WTC11 (cell line): Measurements from ENCODE around the gene EXTL1. TPM values are rescaled to one million over a fixed set of nuclear protein-coding genes. Genes with fewer than 3 reads are reported as not detected.
A peak's percentile ranks its signal among the peaks of the same experiment; 100 is the strongest.

Source experiments
- ATAC-seq: fragments of 200-7000 bp; cut with Tn5 transposase; 2 replicates; pipeline ENCODE4 v1.10.0; 2021; ENCODE audit warnings: mild to moderate bottlenecking, moderate library complexity
- CTCF ChIA-PET: fragments of 300-600 bp; sonication (Branson Sonifier 250); formaldehyde crosslinking; loops from one replicate; lab custom pipeline; 2021; ENCODE audit warnings: antibody characterized with exemption; lab: Charles Lee
- POLR2A ChIA-PET: fragments of 350-600 bp; sonication (Branson Sonifier 250); formaldehyde crosslinking; loops from one replicate; lab custom pipeline; 2021; ENCODE audit warnings: antibody characterized with exemption; lab: Charles Lee
- DNase-seq: peaks from one replicate; pipeline ENCODE4 v3.0.0; 2021; ENCODE audit warnings: low spot score
- H3K27ac Mint-ChIP-seq: 2 replicates; pipeline ENCODE4 v1.8.0; 2021; ENCODE audit warnings: mixed read lengths
- H3K27me3 Mint-ChIP-seq: 2 replicates; pipeline ENCODE4 v1.8.0; 2021; ENCODE audit warnings: low read depth, mild to moderate bottlenecking, moderate library complexity, mixed read lengths
- H3K36me3 Mint-ChIP-seq: 2 replicates; pipeline ENCODE4 v1.8.0; 2021; ENCODE audit warnings: mixed read lengths
- H3K4me1 Mint-ChIP-seq: 2 replicates; pipeline ENCODE4 v1.8.0; 2022; ENCODE audit warnings: mixed read lengths
- H3K4me3 Mint-ChIP-seq: 2 replicates; pipeline ENCODE4 v1.8.0; 2021; ENCODE audit warnings: mild to moderate bottlenecking, moderate library complexity, mixed read lengths
- H3K9me3 Mint-ChIP-seq: 2 replicates; pipeline ENCODE4 v1.8.0; 2021; ENCODE audit warnings: mixed read lengths
- EMX1 ChIP-seq: fragments of 250-450 bp; sonication (Bioruptor Pico); IDR thresholded peaks from 2 replicates; pipeline ENCODE4 v1.8.0; 2021; ENCODE audit warnings: mild to moderate bottlenecking
- FOXK1 ChIP-seq: sonication (generic); formaldehyde crosslinking; IDR thresholded peaks from 2 replicates; pipeline ENCODE4 v1.8.0; 2022; ENCODE audit warnings: mild to moderate bottlenecking, moderate library complexity, missing genetic modification reagents
- ZNF121 ChIP-seq: sonication (generic); formaldehyde crosslinking; IDR thresholded peaks from 2 replicates; pipeline ENCODE4 v1.8.0; 2023; ENCODE audit warnings: missing genetic modification reagents
- ZNF219 ChIP-seq: sonication (generic); formaldehyde crosslinking; IDR thresholded peaks from 2 replicates; pipeline ENCODE4 v1.8.0; 2023; ENCODE audit warnings: missing genetic modification reagents, mild to moderate bottlenecking, borderline replicate concordance
- ZNF423 ChIP-seq: fragments of 250-450 bp; sonication (Bioruptor Pico); IDR thresholded peaks from 2 replicates; pipeline ENCODE4 v2.1.2; 2022; ENCODE audit warnings: mild to moderate bottlenecking, moderate library complexity
- total RNA-seq: library from RNA; stranded (reverse); gene quantifications from 3 replicates; pipeline ENCODE4 v1.2.3, GENCODE V29; 2021
- TF ChIP-seq, protein P1 (sequence below): sonication (generic); formaldehyde crosslinking; IDR thresholded peaks from 2 replicates; pipeline ENCODE4 v1.8.1; 2023; ENCODE audit warnings: mild to moderate bottlenecking, missing genetic modification reagents, moderate library complexity
- TF ChIP-seq, protein P2 (sequence below): fragments of 250-450 bp; sonication (Bioruptor Pico); conservative IDR thresholded peaks from 2 replicates; pipeline ENCODE4 v1.9.0; 2021; ENCODE audit warnings: mild to moderate bottlenecking
- TF ChIP-seq, protein P3 (sequence below): sonication (generic); formaldehyde crosslinking; IDR thresholded peaks from 2 replicates; pipeline ENCODE4 v1.8.0; 2022; ENCODE audit warnings: mild to moderate bottlenecking, missing genetic modification reagents
- TF ChIP-seq, protein P4 (sequence below): sonication (generic); formaldehyde crosslinking; IDR thresholded peaks from 2 replicates; pipeline ENCODE4 v1.8.1; 2022; ENCODE audit warnings: missing genetic modification reagents, borderline replicate concordance
- TF ChIP-seq, protein P5 (sequence below): sonication (generic); formaldehyde crosslinking; IDR thresholded peaks from 2 replicates; pipeline ENCODE4 v1.8.1; 2022; ENCODE audit warnings: low read depth, missing genetic modification reagents, borderline replicate concordance
- TF ChIP-seq, protein P6 (sequence below): sonication (generic); formaldehyde crosslinking; IDR thresholded peaks from 2 replicates; pipeline ENCODE4 v1.8.1; 2023; ENCODE audit warnings: mild to moderate bottlenecking, moderate library complexity, missing genetic modification reagents
- TF ChIP-seq, protein P7 (sequence below): sonication (generic); formaldehyde crosslinking; IDR thresholded peaks from 2 replicates; pipeline ENCODE4 v1.8.0; 2023; ENCODE audit warnings: missing genetic modification reagents, mild to moderate bottlenecking, borderline replicate concordance
- TF ChIP-seq, protein P8 (sequence below): fragments of 250-450 bp; sonication (Bioruptor Pico); IDR thresholded peaks from 2 replicates; pipeline ENCODE4 v1.9.0; 2021; ENCODE audit warnings: mild to moderate bottlenecking, borderline replicate concordance

Gene EXTL1
- total RNA-seq, 1 experiment from 2014 or later: 2.1 TPM

DNA sequence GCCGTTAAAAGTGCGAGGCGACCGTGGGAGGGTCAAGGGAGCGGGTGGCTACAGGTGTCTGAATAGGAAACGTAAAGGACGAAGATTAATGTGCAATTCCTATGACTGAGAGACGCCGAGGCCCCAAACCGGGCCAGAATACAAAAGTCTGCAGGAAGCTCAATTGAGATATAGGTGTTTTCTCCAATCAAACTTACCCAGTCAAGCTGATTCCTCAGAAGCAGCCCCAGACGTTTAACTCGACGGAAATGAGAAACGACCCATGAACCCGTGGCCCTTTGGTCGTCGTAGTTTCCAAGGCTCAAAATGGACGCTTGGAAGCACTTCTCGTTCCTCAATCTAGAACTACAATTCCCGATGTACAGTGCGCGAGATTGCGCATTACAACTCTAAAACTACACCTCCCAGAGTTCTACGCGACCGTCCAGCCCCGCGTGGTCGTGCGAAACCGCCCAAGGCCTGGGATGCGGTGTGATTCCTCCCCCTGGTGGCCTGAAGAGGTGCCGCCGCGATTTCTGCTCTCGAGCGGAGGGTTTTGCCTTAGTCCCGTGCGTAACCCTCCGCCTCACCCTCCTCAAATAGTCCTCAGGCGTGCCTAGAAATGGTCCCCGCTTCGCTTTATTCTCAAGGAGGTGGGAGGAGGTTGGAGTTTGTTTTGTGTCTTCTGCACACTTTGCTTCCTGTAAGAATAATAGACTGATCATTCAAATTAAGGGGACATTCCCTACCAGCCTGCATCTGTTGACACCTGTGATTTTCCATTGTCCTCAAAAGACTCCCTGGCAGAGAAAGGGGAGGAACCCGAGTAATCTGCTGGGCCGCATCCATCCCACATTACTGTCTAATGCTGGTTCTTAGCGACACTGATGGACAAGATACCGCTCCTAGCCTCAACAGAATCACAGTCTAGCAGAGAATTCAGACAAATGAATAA, 23.5 kb upstream of the EXTL1 start, which contains the start of gene PAFAH2 (continued):
- TF ChIP-seq FOXK1 (CRISPR knock-in tag) (peak; percentile 85), ZNF121 (CRISPR knock-in tag) (no peak)
- TF ChIP-seq, protein P1, sequence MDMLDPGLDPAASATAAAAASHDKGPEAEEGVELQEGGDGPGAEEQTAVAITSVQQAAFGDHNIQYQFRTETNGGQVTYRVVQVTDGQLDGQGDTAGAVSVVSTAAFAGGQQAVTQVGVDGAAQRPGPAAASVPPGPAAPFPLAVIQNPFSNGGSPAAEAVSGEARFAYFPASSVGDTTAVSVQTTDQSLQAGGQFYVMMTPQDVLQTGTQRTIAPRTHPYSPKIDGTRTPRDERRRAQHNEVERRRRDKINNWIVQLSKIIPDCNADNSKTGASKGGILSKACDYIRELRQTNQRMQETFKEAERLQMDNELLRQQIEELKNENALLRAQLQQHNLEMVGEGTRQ: peak; percentile 89
- TF ChIP-seq, protein P2, sequence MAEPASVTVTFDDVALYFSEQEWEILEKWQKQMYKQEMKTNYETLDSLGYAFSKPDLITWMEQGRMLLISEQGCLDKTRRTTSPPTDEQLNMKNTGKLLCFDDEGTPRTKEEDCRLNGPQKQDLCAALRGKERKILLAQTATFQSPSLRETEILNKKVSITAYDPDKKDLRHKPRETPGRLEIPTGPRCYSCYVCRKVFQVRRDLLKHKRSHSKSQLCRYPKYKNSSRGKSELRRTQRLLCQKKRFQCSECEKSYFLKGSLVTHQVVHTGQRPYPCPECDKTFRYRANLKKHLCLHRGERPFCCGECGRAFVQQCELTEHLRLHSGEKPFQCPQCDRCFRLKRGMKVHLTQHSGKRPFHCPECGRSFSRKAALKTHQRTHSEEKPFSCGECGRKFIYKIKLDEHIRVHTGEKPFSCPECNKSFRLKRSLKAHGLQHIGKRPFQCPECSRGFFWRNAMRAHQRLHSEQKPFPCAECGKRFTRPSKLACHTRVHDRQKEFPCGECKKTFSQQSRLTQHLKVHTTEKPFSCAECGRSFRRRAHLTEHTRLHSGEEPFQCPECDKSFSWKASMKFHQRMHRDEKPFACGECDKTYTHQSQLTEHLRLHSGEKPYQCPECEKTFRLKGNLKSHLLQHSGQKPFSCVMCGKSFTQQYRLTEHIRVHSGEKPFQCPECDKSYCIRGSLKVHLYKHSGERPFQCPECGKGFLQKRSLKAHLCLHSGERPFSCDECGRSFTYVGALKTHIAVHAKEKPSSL (CRISPR knock-in tag): no peak
- TF ChIP-seq, all 79 proteins: peak for 17

DNA sequence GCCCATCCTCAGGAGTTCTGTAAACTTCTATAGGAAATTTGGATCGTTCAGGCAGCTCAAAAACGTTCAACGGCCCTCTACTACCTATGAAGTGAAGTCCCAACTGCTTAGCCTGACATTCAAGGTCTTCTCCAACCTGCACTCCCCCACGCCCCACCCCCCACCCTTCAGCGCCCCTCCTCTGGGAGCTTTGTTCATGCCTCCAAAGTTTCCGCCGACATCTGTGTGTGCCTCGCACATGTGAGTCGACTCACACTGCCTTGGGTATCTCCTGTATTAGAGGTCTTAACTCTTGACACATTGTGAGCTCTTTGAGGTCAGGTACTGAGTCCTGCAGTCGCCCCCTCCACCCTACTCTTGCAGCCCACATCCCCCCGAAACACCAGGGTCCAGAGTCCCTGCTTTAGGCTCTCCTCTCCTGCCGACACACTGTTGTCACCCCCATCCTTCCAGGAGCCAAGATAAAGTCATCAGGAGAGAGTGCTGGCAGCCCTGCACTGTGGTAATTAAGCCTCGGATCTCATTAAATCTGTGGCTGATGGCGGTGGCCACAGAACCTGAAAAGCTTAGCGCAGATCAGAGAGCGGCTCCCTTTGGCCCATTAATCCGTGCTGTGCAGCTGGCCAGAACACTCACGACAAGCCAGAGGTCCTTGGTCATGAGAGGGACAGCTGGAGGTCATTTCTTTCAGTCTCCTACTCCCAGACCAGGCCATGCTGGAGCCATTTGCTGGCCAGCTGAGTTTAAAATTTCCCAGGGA, 22.4 kb upstream of the EXTL1 start:
- no peaks in the 10 kb centered on the region for H3K36me3 Mint-ChIP-seq
- ATAC-seq (no peak), DNase-seq (no peak)
- no peaks in the 10 kb centered on the region for H3K27me3 Mint-ChIP-seq
- ChIA-PET CTCF (interaction anchor here (0.6 to 5.4 kb wide), 10 partner anchors 12 to 1059 kb away, joined by 3 to 112 read pairs (median 4); no protein-coding TSS in a partner anchor), POLR2A (interaction anchor here (0.5 to 1.7 kb wide), 3 partner anchors 28 to 109 kb away, joined by 3 to 5 read pairs (median 3); no protein-coding TSS in a partner anchor)
- H3K4me1 Mint-ChIP-seq: peaks cover 22% of the 10 kb centered on the region
- no peaks in the 10 kb centered on the region for H3K9me3 Mint-ChIP-seq
- no peak overlapping the region for H3K4me3 Mint-ChIP-seq
- H3K27ac Mint-ChIP-seq: no peak overlapping the region
- TF ChIP-seq, protein P3, sequence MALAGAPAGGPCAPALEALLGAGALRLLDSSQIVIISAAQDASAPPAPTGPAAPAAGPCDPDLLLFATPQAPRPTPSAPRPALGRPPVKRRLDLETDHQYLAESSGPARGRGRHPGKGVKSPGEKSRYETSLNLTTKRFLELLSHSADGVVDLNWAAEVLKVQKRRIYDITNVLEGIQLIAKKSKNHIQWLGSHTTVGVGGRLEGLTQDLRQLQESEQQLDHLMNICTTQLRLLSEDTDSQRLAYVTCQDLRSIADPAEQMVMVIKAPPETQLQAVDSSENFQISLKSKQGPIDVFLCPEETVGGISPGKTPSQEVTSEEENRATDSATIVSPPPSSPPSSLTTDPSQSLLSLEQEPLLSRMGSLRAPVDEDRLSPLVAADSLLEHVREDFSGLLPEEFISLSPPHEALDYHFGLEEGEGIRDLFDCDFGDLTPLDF (CRISPR knock-in tag): no peak
- TF ChIP-seq, protein P4, sequence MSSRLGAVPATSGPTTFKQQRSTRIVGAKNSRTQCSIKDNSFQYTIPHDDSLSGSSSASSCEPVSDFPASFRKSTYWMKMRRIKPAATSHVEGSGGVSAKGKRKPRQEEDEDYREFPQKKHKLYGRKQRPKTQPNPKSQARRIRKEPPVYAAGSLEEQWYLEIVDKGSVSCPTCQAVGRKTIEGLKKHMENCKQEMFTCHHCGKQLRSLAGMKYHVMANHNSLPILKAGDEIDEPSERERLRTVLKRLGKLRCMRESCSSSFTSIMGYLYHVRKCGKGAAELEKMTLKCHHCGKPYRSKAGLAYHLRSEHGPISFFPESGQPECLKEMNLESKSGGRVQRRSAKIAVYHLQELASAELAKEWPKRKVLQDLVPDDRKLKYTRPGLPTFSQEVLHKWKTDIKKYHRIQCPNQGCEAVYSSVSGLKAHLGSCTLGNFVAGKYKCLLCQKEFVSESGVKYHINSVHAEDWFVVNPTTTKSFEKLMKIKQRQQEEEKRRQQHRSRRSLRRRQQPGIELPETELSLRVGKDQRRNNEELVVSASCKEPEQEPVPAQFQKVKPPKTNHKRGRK (CRISPR knock-in tag): no peak
- TF ChIP-seq, protein P5, sequence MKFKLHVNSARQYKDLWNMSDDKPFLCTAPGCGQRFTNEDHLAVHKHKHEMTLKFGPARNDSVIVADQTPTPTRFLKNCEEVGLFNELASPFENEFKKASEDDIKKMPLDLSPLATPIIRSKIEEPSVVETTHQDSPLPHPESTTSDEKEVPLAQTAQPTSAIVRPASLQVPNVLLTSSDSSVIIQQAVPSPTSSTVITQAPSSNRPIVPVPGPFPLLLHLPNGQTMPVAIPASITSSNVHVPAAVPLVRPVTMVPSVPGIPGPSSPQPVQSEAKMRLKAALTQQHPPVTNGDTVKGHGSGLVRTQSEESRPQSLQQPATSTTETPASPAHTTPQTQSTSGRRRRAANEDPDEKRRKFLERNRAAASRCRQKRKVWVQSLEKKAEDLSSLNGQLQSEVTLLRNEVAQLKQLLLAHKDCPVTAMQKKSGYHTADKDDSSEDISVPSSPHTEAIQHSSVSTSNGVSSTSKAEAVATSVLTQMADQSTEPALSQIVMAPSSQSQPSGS (CRISPR knock-in tag): no peak
- TF ChIP-seq EMX1 (CRISPR knock-in tag) (no peak), ZNF219 (CRISPR knock-in tag) (no peak), ZNF423 (CRISPR knock-in tag) (no peak)
- TF ChIP-seq, protein P6, sequence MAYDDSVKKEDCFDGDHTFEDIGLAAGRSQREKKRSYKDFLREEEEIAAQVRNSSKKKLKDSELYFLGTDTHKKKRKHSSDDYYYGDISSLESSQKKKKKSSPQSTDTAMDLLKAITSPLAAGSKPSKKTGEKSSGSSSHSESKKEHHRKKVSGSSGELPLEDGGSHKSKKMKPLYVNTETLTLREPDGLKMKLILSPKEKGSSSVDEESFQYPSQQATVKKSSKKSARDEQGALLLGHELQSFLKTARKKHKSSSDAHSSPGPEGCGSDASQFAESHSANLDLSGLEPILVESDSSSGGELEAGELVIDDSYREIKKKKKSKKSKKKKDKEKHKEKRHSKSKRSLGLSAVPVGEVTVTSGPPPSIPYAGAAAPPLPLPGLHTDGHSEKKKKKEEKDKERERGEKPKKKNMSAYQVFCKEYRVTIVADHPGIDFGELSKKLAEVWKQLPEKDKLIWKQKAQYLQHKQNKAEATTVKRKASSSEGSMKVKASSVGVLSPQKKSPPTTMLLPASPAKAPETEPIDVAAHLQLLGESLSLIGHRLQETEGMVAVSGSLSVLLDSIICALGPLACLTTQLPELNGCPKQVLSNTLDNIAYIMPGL: no peak
- TF ChIP-seq, protein P7, sequence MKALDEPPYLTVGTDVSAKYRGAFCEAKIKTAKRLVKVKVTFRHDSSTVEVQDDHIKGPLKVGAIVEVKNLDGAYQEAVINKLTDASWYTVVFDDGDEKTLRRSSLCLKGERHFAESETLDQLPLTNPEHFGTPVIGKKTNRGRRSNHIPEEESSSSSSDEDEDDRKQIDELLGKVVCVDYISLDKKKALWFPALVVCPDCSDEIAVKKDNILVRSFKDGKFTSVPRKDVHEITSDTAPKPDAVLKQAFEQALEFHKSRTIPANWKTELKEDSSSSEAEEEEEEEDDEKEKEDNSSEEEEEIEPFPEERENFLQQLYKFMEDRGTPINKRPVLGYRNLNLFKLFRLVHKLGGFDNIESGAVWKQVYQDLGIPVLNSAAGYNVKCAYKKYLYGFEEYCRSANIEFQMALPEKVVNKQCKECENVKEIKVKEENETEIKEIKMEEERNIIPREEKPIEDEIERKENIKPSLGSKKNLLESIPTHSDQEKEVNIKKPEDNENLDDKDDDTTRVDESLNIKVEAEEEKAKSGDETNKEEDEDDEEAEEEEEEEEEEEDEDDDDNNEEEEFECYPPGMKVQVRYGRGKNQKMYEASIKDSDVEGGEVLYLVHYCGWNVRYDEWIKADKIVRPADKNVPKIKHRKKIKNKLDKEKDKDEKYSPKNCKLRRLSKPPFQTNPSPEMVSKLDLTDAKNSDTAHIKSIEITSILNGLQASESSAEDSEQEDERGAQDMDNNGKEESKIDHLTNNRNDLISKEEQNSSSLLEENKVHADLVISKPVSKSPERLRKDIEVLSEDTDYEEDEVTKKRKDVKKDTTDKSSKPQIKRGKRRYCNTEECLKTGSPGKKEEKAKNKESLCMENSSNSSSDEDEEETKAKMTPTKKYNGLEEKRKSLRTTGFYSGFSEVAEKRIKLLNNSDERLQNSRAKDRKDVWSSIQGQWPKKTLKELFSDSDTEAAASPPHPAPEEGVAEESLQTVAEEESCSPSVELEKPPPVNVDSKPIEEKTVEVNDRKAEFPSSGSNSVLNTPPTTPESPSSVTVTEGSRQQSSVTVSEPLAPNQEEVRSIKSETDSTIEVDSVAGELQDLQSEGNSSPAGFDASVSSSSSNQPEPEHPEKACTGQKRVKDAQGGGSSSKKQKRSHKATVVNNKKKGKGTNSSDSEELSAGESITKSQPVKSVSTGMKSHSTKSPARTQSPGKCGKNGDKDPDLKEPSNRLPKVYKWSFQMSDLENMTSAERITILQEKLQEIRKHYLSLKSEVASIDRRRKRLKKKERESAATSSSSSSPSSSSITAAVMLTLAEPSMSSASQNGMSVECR (CRISPR knock-in tag): no peak
- TF ChIP-seq, protein P8, sequence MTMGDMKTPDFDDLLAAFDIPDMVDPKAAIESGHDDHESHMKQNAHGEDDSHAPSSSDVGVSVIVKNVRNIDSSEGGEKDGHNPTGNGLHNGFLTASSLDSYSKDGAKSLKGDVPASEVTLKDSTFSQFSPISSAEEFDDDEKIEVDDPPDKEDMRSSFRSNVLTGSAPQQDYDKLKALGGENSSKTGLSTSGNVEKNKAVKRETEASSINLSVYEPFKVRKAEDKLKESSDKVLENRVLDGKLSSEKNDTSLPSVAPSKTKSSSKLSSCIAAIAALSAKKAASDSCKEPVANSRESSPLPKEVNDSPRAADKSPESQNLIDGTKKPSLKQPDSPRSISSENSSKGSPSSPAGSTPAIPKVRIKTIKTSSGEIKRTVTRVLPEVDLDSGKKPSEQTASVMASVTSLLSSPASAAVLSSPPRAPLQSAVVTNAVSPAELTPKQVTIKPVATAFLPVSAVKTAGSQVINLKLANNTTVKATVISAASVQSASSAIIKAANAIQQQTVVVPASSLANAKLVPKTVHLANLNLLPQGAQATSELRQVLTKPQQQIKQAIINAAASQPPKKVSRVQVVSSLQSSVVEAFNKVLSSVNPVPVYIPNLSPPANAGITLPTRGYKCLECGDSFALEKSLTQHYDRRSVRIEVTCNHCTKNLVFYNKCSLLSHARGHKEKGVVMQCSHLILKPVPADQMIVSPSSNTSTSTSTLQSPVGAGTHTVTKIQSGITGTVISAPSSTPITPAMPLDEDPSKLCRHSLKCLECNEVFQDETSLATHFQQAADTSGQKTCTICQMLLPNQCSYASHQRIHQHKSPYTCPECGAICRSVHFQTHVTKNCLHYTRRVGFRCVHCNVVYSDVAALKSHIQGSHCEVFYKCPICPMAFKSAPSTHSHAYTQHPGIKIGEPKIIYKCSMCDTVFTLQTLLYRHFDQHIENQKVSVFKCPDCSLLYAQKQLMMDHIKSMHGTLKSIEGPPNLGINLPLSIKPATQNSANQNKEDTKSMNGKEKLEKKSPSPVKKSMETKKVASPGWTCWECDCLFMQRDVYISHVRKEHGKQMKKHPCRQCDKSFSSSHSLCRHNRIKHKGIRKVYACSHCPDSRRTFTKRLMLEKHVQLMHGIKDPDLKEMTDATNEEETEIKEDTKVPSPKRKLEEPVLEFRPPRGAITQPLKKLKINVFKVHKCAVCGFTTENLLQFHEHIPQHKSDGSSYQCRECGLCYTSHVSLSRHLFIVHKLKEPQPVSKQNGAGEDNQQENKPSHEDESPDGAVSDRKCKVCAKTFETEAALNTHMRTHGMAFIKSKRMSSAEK (CRISPR knock-in tag): no peak
